Measurements from ENCODE around the gene OARD1. TPM values are rescaled to one million over a fixed set of nuclear protein-coding genes. Genes with fewer than 3 reads are reported as not detected.
"Not testable (repeated sequence)": the region's sequence is repeated elsewhere in the genome, so short reads cannot be mapped to it uniquely, and the experiment has no call there.

The OARD1 gene, protein sequence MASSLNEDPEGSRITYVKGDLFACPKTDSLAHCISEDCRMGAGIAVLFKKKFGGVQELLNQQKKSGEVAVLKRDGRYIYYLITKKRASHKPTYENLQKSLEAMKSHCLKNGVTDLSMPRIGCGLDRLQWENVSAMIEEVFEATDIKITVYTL
- total RNA-seq, result 10 to 100 TPM; 17.0 to 26.2 (median 22.3) TPM

GRCh38 chr6:41071923-41072835 is at the start of gene OARD1:
TSS of gene OARD1 (minus strand) at chr6:41072356. CDS start at chr6:41071634, 722 bp downstream.
- Histone ChIP-seq H3K9me3 (no peaks in the 10 kb centered on the region), H3K4me3 (peak within 1 kb of the TSS; percentile 78 to 99 (median 90)), H3K27me3 (no peaks in the 10 kb centered on the region), H3K36me3 (no peaks in the 10 kb centered on the region), H3K4me1 (peaks cover 0 to 8% of the 10 kb centered on the region in 2 donors), H3K27ac (peak within 1 kb of the TSS; percentile 99)
- DNase-seq (ENCODE audit: low spot score in 2 of 2), result peak; percentile 99
- TF ChIP-seq POLR2AphosphoS5 (IDR thresholded peaks at IDR 0.05) (peak; percentile 78 to 89 (median 86)), POLR2A (IDR thresholded peaks at IDR 0.05) (peak; percentile 45), CTCF (IDR thresholded peaks at IDR 0.05) (peak in 1 of 3 donors; percentile 22)
- intact Hi-C loops (cut with DNase I; ENCODE audit: low total_unique reads), result loop anchor here (5.0 kb wide), 1 partner anchor 1185 kb away; no protein-coding TSS in a partner anchor

GRCh38 chr6:41120058-41120457 is 47.9 kb upstream of the OARD1 start:
- no peak for DNase-seq (ENCODE audit: low spot score in 2 of 2)
- Histone ChIP-seq H3K4me3 (no peak overlapping the region), H3K9me3 (no peaks in the 10 kb centered on the region), H3K27me3 (no peaks in the 10 kb centered on the region), H3K4me1 (no peaks in the 10 kb centered on the region), H3K27ac (no peak overlapping the region), H3K36me3 (no peaks in the 10 kb centered on the region)
- TF ChIP-seq POLR2A (IDR thresholded peaks at IDR 0.05), result no peak
- no peak for TF ChIP-seq CTCF (IDR thresholded peaks at IDR 0.05)
- no peak for TF ChIP-seq POLR2AphosphoS5 (IDR thresholded peaks at IDR 0.05)
- intact Hi-C loops (cut with DNase I; ENCODE audit: low total_unique reads), result no loop called here

GRCh38 chr6:41119508-41119907 is 47.4 kb upstream of the OARD1 start:
- no peaks in the 10 kb centered on the region for H3K36me3 ChIP-seq

DNA sequence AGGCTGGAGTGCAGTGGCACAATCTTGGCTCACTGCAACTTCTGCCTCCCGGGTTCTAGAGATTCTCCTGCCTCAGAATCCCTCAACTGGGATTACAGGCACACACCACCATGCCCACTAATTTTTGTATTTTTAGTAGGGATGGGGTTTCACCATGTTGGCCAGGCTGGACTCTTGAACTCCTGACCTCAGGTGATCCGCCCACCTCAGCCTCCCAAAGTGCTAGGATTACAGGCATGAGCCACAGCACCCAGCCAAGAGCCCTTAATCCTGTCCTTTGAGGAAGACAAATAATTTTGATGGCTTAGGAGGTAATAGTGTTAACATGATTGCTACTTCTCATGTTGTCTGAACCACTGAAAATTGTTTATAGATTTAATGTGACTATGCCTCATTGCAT is 42.9 kb upstream of the OARD1 start:
- DNase-seq (ENCODE audit: low spot score in 2 of 2); H3K4me3 ChIP-seq; H3K36me3 ChIP-seq; H3K4me1 ChIP-seq; intact Hi-C loops (cut with DNase I; ENCODE audit: low total_unique reads); H3K9me3 ChIP-seq; H3K27me3 ChIP-seq; H3K27ac ChIP-seq: not testable (repeated sequence)

More at GRCh38 chr6:41119508-41119907, 47.4 kb upstream of the OARD1 start:
- no peaks in the 10 kb centered on the region for H3K9me3 ChIP-seq
- no peaks in the 10 kb centered on the region for H3K4me1 ChIP-seq
- H3K27ac ChIP-seq, result no peak overlapping the region
- no peaks in the 10 kb centered on the region for H3K27me3 ChIP-seq
- no peak overlapping the region for H3K4me3 ChIP-seq
- intact Hi-C loops (cut with DNase I; ENCODE audit: low total_unique reads), result no loop called here
- TF ChIP-seq POLR2A (IDR thresholded peaks at IDR 0.05), result no peak
- TF ChIP-seq POLR2AphosphoS5 (IDR thresholded peaks at IDR 0.05), result no peak
- TF ChIP-seq CTCF (IDR thresholded peaks at IDR 0.05), result no peak
- no peak for DNase-seq (ENCODE audit: low spot score in 2 of 2)

DNA sequence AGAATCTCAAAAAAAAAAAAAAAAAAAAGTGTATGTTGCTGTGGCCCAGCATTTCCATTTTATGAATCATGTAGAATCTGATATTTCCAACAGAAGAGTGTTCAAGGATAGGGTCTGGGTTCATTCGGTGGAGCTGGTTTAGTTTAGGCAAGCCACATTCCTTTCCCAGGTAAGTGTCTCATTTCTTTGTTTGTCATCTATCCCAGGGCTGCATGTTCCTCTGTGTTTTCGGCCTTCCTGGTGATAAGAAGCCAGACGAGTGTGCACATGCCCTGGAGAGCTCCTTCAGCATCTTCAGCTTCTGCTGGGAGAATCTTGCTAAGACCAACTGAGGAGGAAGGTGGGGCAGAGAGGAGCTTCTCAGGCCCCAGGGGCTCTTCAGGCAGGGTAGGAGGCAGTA is 38.9 kb upstream of the OARD1 start:
- H3K4me3 ChIP-seq, result no peak overlapping the region
- intact Hi-C loops (cut with DNase I; ENCODE audit: low total_unique reads), result no loop called here

More for the DNA sequence above, 38.9 kb upstream of the OARD1 start:
- Histone ChIP-seq H3K4me1 (no peaks in the 10 kb centered on the region), H3K27ac (no peak overlapping the region), H3K9me3 (no peaks in the 10 kb centered on the region), H3K36me3 (no peaks in the 10 kb centered on the region), H3K27me3 (no peaks in the 10 kb centered on the region)
- no peak for DNase-seq (ENCODE audit: low spot score in 2 of 2)
- TF ChIP-seq CTCF (IDR thresholded peaks at IDR 0.05), result no peak
- TF ChIP-seq POLR2AphosphoS5 (IDR thresholded peaks at IDR 0.05), result no peak
- no peak for TF ChIP-seq POLR2A (IDR thresholded peaks at IDR 0.05)

Data from breast epithelium (tissue), 4 donors.